ENCODE data around the gene PPDPF.

PPDPF gene

DNA sequence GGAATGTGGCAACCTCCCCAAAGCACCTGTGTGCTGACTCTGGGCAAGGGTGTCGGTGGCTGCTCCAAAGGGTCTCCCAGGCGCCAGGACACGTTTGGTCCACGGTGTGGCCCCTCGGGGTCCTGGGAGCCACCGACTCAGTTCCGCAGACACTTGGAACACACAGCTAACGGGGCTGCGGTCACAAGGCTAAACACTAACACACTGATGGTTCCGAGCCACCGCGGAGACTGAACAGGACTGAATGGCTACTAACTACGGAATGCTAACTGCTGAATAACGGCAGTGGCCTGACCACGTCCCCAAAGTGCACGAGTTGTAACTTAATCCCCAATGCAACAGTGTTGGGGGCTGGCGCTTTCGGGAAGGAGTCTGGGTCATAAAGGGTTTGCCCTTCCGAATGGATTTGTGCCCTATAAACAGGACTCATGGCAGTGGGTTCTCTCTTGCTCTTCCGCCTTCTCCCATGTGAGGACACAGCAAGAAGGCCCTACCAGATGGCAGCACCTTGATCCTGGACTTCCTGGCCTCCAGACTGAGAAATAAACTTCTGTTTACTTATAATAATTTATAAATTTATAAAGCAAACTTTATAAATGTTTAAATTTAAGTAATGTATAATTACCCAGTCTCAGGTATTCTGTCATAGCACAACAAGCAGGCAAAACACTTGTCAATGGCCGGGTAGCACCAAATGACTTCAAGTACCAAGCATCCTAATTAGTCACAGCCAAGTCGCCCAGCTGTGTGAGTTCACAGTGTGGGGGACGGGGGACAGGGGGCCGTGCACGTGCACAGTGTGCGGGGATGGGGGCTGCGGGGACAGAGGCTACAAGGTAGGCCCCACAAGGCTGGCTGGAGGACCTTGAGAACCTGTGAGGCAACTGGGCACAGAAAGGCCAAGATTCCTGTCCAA, 19.4 kb upstream of the PPDPF start:
- DNase-seq = no peak

DNA sequence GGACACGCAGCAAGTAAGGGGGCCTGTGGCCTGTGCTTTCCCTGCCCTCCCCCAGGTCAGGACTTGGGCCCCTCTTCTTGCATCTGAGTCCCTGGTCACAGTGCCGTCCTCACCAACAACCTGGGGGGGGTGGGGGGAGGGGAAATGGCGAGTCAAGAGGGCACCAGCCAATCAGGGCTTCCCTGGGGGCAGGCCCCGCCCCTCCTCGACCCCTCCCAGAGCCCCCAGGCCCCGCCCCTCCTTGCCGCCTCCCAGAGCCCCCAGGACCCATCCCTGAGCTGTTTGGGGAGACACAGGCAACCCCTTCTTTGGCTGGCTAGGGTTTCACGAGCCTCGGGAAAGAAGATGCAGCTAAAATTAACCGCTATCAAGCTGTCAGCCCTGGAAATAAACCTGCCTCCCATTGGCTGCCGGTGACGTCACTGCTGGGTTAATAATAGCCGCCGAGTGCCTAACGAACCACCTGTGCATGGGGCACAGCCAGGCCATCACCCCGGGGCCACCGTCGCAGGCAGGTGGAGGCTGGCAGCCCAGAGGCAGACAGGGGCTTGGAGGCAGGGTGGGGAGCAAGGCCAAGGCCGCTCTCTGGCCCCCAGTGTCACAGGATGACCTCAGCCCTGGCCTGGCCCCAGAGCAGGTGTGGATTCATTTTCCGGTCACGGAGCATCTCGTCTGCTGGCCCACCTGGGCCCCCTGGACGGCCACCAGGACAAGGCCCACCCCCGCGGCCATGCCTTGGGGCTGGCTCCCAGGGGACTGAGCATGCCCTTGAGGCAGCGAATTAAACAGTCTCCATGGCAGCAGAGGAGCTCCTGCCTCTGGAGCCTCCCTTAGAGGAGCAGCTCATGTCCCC, 18.5 kb upstream of the PPDPF start:
- DNase-seq = no peak

DNA sequence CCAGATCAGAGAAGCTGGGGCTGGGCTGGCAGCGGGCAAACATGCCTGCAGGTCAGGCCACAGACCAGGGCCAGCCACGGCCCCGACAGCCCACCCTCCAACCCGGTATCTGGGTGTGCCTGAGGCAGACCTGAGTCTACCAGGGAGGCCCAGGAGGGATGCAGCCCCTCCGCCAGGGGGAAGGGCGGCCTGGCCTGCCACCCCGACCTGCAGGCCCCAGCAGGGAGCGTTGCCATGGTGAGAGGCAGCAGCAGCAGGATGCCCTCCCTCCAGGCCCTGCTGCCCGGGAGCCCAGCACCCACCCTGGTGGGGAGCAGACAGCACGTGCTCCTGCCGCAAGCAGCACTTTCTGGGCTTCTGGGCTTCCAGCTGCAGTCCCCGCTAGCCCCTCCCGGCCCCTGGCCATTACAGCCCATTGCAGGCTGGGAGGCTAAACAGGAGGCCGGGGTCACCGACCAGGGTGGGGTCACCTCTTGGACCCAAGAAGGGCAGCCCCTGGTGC, 17.8 kb upstream of the PPDPF start:
- no peak for DNase-seq

DNA sequence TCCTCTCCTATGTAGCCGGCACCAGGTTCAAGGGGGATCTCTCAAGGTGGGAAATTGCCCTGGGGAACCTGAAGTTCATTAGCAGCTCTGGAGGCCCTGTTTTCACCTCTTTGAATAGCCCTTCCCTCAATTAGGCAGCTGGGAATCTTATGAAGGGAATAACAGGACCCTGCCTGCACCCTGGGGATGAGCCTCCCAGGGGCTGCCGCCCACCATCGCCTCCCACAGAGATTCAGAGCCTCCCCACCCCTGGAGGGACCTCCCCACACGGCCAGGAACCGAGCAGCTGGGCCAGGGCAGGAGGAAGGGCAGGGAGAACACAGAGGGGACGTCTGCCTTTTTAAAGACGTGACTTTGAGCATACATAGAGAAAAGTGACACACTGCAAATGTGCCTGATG, 17.0 kb upstream of the PPDPF start:
- DNase-seq = no peak

DNA sequence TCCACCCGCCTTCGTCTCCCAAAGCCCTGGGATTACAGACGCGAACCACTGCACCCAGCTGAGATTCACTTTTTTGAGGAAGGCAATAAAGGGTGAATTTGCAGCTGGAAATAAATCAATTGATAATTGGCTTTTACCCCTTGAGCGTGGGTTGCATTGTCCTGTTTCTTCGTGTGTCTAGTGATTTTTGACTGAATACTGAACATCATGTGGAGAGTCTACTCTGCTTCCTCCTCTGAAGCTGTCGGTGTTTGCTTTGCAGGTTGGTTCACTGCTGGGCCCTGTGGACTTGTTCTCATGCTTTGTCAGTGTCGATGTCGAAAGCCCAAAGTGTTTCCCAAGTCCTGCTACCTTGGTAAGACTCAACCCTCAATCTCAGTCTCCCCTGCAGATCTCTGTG, 15.9 kb upstream of the PPDPF start:
- DNase-seq = no peak

DNA sequence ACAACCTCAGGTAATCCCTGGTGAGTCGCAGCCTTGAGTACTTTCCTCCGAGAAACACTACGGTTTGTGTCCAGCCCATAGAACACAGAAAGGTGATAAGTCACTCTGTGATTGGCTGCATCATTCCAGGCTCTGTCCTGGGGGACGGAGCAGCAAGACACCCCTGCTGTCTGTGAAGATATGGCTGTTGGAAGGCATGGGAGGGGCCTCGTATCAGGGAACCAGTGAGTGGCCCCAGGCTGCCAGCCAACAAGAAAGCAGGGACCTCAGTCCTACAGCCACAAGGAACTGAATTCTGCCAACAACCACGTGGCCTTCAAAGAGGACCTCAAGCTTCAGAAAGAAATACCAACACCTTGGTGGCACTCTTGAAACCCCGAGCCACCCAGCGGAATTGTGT, 15.3 kb upstream of the PPDPF start:
- no peak for DNase-seq

DNA sequence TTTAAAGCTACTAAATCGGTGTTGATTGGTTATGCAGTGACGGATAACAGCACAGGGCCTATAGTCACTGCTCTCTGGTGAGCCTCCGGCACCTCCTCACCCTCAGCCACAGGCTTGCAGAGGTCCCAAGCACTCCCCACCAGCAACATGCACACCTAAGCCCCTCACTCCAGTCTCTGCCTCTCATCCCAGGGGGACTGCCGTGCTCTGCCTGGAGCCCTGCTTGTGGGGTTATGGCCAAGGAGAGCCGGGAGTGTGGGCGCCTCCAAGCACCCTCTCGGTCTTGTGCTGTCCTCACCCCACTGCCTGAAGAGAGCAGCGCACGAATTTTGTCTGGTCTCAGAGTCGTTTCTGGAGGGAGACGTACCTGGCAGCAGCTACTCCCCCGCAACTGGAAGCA, 14.8 kb upstream of the PPDPF start:
- DNase-seq = no peak

DNA sequence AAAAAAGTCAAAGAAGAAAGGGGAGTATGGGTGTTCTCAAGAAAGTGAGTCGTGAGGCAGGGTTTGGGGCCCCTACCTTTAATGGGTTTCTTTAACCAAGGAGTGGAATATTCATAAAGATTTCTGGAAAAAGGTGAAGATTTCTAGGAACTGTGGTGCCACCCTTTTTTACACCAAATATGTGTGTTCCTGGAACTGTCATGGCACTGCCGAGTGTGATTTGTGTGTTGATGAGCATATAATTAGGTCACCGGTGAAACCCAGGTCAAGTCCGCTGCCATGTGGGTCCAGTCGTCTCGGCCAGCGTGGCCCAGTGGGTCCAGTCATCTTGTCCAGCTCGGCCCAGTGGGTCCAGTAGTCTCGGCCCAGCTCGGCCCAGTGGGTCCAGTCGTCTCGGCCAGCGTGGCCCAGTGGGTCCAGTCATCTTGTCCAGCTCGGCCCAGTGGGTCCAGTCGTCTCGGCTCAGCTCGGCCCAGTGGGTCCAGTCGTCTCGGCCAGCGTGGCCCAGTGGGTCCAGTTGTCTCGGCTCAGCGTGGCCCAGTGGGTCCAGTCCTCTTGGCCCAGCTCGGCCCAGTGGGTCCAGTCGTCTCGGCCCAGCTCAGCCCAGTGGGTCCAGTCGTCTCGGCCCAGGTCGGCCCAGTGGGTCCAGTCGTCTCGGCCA, 13.4 kb upstream of the PPDPF start:
- no peak for DNase-seq

DNA sequence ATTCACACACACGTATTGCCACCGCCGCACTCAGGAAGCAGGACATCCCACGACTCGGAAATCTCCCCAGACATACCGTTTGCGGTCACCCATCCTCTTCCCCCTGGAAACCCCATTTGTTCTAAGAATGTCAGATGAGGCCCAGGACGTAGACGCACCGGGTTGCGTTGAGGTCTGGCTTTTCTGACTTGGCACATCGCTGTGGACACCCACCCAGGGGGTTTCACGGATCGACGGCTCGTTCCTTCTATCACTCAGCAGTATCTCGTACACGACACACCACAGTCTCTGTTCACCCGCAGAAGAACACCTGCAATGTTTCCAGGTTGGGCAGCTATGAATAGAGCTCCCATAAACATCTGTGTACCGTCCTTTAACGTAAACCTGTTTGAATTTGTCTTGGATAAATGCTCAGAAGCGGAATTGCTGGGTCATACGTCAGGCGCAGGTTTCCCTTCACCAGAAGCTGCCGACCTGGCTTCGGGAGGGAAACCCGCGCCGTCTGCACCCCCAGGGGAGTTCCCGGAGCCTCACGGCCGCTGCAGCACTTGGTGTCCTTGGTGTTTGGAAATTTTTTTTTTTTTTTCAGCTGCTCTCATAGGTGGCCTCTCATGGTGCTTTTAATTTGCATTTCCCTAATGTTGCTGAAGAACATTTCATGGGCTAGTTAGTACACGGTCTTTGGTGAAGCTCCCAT, 12.3 kb upstream of the PPDPF start:
- DNase-seq = no peak

DNA sequence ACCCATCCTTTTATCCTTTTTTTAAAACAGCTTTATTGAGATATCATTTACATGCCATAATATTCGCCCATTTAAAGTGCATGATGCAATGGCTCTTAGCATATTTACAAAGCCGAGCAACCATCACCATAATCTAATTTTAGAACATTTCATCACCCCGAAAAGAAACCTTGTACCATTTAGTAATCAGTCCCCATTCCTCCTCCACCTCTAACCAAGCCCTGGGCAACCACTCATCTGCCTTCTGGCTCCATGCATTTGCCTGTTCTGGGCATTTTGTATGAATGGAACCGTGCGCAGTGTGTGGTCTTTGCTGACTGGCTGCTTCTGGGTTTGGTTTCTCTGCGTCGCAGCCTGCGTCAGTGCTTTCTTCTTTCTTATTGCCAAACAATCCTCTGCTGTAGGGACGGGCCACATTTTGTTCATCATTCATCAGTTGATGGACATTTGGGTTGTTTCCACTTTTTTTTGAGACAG, 11.4 kb upstream of the PPDPF start:
- no peak for DNase-seq

DNA sequence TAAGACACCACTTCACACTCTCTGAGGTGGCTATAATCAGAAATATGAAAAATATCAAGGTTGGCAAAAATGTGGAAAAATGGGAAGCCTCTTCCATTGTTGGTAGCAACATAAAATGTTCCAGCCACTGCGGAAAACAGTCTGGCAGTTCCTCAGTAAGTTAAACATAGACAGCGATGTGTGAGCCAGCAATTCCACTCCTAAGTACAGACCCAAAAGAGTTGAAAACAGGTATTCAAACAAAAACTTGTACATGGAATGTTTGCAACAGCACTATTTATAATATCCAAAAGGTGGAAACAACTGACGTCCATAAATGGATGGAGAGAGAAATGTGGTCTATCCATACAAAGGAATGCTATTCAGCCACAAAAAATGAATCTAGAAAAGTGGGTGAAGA, 7.4 kb upstream of the PPDPF start:
- no peak for DNase-seq

DNA sequence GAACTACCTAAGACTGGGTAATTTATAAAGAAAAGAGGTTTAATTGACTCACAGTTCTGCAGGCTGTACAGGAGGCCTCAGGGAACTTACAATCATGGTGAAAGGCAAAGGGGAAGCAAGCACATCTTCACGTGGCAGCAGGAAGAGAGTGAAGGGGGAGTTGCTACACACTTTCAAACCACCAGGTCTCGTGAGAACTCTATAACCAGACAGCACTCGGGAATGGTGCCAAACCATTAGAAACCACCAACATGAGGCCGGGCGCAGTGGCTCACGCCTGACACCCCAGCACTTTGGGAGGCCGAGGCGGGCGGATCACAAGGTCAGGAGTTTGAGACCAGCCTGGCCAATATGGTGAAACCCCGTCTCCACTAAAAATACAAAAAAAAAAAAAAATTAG, 6.0 kb upstream of the PPDPF start:
- peak; percentile 80 for DNase-seq

DNA sequence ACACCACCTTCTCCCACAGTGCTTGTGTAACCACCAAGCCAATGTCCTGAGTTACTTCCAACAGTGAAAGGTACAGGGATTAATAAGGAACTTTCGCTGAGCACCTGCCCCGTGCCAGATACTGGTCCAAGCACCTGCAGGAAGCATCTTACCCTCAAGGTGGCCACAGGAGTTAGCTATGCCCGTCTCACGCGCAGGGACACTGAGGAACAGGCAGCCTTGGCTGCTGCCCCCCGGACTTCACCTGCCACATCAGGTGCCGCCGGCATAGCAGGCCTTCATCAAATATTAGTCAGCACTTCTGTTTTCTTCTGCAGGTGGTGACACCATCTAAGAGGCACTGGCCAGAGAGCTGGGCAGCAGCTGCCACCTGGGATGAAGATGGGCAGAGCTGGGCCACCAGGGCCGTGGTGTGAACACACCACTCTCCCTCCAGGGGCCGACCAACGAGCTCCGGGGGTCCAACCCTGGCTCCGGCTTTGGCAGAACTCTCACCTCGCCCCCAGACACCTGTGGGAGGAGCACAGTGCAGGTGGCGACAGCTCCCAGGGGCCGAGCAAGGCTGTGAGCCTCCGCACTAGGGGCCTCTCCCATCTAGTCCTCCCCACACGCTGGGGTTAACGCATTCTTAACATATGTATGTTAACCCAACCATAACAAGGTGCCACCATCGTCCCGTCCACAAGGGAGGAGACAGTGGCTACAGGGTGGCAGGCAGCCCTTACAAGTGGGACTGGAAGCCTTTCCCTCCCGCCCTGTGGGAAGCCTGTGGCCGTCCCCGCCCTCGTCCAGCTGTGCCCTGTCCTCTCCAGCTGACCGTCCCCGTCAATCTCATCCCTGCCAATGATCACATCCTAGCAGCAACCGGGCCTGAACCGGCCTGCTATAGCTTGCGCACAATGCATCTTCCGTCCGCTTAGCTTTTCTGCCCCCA, 2.9 kb upstream of the PPDPF start:
- DNase-seq = no peak

DNA sequence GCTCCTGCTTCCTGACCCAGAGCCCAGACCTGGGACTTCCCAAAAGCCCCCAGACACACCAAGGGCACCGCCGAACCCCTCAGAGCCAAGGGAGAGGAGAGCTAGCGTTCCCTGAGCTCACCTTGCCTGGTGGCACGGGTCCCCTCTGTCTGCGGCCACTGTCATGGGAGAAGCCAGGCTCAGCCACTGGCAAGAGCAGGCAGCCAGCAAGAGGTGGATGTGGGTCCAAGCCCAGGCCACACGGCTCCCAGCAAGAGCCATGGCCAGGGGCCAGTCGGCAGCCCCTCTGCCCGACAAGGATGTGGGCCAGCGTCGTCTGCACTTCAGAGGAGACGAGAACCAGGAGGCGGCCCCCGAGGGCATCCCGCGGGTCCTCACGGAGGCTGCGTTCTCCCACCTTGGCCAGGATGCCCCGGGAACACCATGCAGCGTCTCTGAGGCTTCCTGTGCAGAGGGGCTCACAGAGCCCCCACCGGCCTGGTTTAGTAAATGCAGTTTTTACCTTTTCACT, 2.2 kb upstream of the PPDPF start:
- no peak for DNase-seq

DNA sequence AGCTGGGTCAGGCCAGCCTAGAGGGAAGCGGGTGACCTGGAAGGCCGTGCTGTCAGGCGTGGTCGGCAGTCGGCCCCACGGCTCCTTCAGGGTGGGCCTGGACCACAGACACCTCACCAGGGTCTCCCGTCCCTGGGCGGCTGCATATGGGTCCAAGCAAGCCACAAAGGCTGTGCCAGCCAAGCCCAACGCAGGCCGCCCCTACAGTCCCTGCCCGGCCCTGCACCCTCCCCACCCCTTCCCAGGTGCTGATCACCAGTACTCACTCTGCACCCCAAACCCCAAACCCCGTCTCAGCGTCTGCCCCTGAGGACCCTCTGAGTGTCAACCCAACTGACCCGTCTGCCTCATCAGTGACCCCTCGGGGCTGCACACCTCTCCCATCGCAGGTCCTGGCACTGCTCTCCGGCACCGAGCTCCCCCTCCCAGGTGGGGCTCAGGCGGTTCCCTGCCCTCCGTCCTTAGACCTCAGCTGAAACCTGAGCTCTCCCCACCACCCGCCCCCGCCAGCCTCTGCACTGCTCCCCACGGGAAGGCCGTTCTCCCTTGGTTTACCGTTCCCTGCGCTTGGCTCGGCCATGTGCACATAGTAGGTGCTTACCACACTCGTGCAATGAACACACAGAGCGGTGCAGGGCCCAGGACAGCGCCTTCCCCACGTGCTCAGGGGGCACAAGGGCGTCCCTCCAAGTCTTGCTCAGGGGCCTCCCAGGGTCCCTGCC, 1.5 kb upstream of the PPDPF start:
- DNase-seq = no peak

DNA sequence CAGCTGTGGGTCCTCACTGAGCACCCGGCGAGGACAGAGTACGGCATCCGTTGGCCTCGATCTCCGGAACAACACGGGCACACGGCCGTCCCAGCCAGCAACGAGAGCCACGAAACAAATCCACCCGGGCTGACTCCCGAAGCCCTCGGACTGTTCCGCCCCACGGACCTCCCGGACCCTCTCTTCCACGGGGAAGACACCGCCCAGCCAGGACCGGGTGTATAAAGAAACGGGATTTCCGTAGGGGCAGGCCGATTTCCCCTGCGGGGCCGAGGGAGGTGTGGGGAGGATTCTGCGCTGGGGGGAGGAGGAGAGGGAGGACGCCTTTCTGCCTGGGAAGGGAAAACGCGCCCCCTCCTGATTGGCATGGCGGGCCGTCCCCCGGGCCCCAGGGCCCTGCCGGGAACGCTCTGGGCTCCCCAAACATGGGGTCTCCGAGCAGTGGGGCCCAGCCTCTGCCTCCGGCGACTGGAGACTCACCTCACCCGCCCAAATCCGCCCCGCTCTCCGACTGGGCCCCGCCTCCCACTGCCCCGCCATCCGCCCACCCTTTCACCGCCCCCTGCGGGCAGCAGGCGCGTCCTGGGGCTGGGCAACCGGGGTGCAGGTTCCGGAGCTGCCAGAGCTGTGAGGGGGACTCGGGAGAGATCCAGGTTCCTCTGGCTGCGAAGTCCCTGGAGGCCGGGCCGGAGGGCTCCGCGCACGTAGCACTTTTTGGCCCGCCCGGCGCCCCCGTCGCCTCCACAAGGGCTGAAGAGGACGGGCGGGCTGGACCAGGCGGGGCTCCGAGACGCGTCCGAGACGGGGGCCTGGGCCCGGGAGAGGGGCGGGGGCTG, 679 bp upstream of the PPDPF start:
- peak; percentile 55 for DNase-seq

DNA sequence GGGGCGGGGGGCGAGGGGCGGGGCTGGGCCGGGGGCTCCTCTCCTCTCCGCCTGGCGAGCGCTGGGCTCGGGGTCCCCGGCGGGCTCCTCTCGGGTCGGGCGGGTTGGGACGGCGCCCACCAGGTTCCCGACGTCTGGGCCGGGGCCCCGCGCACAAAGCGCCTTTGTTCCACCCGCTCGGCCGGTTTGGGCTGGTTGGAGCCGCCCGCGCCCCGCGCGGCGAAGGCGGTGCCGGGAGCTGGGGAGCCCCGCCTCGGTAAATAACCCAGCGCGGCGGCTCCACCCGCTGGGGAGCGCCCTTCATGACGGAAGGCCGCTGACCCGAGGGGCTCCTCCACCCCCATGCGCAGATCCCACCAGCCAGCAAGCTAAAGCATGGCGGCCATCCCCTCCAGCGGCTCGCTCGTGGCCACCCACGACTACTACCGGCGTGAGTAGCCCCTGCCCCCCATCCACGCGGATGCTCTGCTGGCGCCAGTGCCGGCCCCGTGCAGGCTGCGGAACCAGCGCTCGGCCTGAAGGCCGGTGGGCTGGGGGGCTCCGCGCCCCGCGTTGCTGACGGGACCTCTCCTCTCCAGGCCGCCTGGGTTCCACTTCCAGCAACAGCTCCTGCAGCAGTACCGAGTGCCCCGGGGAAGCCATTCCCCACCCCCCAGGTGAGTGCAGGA, 503 bp downstream of the PPDPF start:
- peak; percentile 82 for DNase-seq

DNA sequence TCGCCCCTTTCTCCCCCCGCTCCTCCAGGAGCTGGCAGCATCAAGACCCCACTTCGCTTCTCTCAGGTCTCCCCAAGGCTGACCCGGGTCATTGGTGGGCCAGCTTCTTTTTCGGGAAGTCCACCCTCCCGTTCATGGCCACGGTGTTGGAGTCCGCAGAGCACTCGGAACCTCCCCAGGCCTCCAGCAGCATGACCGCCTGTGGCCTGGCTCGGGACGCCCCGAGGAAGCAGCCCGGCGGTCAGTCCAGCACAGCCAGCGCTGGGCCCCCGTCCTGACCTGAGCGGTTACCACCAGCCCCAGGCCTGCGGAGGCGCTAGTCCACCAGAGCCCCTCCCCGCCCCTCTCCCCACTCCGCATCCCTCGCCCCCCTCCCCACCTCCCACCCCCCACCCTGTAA, 1.0 kb downstream of the PPDPF start:
- no peak for DNase-seq
